ENCODE measurements around the gene KIF26A.

The KIF26A gene

DNA sequence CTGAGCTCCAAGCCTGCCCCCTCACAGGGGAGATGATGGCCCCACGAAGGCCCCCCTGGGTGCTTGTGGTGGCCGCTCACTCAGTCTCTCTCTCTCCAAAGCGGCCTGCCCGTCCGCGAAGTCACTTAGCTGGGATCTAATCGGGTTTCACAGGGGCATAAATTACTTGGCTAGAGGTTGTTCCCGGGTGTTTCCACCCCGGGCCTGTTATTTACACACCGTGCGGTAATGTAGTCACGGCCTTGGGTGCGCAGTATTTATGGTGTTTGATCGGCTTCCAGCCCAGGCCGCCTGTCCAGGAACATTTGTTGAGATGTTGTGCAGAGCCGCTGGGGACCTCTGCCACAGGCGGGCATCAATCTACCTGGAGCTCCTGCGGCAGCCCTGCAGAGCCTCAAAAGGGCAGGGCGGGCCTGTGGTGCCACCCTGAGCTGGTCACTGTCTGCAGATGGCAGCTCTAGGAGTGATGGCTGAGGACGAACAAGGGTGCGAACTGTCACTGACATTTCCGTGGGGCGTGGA is 91.2 kb downstream of the KIF26A start:
- H3K4me1 ChIP-seq (ENCODE audit: insufficient read depth, low read length): no peaks in the 10 kb centered on the region
- no peak overlapping the region for H2AFZ ChIP-seq (ENCODE audit: low read depth, low read length)
- peaks cover 2% of the 10 kb centered on the region for H3K9me3 ChIP-seq (ENCODE audit: low read length)
- no peak overlapping the region for H3K4me3 ChIP-seq (ENCODE audit: low read length)
- H3K27me3 ChIP-seq (ENCODE audit: insufficient read depth, low read length): no peaks in the 10 kb centered on the region
- H3K36me3 ChIP-seq (ENCODE audit: insufficient read depth, low read length): no peaks in the 10 kb centered on the region

DNA sequence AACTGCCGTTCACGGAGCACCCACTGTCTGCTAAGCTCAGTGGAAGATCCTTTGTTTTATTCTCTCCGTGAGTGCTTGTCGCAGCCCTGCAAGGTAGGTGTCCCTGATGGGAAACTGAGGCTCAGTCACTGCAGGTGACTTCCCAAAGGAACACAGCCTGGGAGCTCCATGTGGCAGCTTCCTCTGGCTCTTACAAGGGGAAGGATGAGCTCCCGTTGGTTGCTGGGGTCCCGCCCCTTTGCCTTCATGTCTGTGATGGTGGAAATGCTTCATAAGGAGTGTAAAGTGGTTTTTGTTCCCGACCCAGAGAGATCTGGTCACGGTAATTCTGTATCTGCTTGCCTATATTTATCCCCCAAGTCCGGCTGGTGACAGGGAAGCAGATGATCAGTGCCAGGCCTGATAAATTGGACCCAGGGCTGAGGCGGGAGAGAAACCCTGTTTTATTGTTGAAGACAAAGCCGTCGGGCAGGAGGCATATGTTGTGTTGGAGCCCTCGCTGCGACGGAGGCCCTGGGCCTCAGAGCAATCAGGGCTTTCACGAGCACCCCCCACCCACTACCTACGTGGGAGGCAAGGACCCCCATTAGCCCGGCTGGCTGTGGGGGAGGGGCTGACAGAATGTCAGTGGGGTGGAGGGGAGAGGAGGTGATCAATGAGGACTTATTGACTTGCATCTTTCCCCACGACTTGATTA is 91.9 kb downstream of the KIF26A start:
- peaks cover 2% of the 10 kb centered on the region for H3K9me3 ChIP-seq (ENCODE audit: low read length)
- H2AFZ ChIP-seq (ENCODE audit: low read depth, low read length): no peak overlapping the region
- no peak overlapping the region for H3K4me3 ChIP-seq (ENCODE audit: low read length)
- no peaks in the 10 kb centered on the region for H3K27me3 ChIP-seq (ENCODE audit: insufficient read depth, low read length)
- no peaks in the 10 kb centered on the region for H3K4me1 ChIP-seq (ENCODE audit: insufficient read depth, low read length)
- no peaks in the 10 kb centered on the region for H3K36me3 ChIP-seq (ENCODE audit: insufficient read depth, low read length)
